NCI-H1092 treated with DMSO at 0.1 percent for 48 hours (cell line): ENCODE data around the gene VNN1.
"Not testable (repeated sequence)": the region's sequence is repeated elsewhere in the genome, so short reads cannot be mapped to it uniquely, and the experiment has no call there.

Experiments used
- DNase-seq: peaks from one replicate; lab custom pipeline; 2025; lab: John Stamatoyannopoulos, UW

Gene VNN1

DNA sequence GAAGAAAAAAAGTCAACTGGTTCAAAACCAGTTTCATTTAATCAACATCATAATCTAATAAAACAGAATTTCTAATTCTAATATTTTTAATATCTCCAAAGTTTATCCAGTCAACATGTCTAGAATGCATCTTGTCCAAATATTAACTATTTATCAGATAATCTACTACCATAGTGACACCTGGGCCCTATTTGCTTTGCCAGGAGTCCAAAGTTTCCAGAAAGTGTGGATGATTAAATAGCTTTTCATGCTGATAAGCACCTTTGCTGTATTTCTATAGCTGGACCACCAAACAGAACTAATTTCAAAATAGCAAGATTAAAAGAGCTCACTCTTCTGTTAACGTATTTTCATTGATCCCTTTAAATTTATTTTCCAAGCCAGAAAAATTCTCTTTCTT, 42.6 kb downstream of the VNN1 start:
- DNase-seq, result no peak

DNA sequence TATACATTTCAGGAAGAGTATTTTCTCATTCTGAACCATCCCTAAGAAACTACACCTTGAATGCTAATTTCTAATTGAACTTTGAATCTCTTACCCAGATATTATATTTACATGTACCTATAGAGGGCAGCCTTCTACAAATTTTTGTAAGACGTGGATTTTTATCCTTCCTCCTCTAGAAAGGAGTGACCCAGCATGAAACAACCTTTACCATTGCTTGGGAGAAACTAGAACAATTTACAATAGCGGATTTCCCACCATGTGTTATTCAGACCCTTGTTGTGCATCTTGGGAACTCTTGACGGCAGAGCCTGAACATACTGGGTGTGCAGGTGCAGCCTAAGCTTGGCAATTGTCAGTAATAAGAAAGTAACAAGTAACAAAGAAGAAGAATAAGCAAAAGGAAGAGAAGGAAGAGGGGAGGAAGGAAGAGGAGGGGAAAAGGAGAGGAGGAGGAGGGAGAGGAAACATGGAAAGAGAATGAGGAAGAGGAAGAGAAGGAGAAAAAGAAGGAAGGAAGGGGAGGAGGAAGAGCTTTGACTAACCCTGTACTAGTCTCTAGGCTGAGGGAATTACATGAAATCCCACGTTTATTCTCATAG, 44.1 kb downstream of the VNN1 start:
- DNase-seq, result peak; percentile 21

DNA sequence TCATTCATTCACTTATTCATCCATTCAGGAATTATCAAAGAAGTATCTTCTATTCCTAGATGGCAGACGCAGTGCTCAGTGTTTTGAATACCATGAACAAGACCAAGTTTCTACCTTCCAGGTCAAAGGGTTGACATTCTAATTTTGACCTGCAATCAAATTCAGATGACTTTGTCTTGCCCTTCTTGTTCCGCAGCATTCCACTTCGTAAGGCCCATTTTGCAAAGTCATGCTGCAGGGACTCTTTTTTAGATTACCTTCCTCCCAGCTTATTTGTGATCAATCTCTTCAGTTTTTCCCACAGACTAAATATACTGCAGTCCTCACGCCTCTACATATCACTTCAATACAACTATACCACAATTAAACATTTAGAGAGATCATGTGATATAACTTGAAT, 47.7 kb downstream of the VNN1 start:
- DNase-seq, result no peak

DNA sequence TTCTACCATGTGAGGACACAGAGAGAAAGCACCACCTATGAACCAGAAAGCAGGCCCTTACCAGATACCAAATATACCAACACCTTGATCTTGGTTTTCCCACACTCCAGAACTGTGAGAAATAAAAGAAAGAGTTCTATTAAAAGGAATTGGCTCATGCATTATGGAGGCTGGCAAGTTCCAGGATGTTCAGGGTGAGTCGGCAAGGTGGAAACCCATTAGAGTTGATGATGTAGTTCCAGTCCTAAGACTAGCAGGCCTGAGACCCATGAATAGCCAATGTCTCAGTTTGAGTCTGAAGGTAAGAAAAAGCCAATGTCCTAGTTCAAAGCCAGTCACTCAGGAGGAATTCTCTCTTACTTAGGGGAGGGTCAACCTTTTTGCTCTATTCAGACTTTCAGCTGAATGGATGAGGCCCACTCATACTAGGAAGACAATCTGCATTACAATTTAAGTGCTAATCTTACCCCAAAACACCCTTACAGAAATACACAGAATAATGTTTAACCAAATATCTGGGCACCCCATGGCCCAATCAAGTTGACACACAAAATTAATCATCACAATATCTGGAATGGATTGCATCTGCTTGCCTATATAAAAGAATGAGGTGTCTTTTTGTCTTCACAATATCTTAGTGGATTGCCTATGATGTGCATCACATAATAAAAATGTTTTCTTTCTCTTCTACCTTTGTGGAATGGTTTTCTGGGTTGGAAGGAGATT, 49.4 kb downstream of the VNN1 start:
- DNase-seq, result no peak

DNA sequence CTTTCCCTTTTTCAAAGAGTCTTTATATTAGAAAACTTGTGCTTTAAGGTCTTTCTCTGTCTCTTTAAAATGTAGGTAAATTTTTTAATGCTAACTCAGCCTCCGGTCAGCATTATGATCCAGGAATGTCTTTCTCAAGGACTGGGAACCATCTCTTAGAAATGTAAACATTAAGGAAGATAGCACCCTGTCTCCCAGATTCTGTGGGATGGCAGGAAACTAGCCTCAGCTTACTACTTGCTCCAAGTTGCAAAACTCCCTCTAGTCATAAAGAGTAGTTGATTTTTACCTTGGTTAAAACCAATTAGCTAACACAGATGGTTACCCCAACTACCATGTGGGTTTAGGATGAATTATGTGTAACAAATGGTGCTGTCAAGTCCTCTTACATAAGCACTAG, 50.2 kb downstream of the VNN1 start:
- no peak for DNase-seq

DNA sequence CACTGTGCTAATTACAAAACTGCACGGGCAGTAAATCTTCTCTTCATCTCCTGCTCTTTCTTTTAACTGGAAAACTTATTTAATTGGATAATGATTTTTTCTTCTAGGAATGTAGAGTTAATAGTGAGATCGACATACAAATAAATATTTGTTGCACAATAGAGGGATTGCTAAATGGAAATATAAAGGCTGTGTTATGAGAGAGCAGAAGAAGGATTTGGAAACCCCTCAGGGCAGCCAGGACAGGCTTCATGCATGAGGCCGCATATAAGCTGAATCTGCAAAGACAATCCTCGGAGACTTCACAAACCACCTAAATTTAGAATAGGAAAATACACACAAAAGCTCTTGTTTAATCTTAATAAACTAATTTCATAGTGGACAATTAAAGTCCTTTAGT, 51.9 kb downstream of the VNN1 start:
- DNase-seq, result no peak

DNA sequence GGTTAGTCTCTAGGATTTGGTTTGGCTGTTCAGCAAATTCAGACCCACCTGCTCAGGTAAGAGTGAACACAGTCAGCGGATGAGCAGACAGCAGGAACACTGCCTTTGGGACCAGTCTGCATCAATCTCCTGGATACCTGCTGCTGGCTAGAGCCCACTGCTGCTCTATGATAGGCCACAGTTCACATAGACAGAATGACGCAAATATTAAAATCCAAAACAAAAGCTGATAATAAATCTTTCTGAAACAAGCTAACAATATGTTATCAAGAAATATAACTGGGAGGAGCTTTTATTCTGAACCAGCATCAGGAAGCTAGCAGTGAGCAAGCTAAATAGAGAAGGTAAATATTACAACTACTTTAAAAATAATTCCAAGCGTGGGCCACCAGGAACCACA, 54.8 kb downstream of the VNN1 start, which contains the start of gene TAAR1:
TAAR1 (minus strand) TSS at position 101 of the 400 bp plus-strand sequence. CDS start 13,179 bp downstream, outside the sequence.
- no peak for DNase-seq

DNA sequence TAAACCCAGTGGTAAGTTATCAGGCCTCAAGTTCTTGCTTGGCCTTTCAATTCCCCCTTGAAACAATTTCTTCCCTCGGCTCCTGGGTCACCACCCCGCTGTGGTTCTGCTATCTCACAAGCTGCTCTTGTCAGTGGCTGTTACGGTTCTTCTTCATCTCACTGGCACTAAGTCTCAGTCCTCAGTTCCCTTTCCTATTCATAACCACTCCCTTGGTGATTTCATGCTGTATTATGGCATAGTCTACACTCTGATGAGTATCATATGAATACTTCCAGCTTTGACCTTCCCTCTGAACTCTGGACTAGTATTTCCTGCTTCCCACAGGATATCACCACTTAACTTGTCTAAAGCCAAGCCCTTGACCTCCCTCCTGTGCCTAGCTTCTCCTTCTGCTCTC, 62.8 kb downstream of the VNN1 start:
- DNase-seq, result no peak

DNA sequence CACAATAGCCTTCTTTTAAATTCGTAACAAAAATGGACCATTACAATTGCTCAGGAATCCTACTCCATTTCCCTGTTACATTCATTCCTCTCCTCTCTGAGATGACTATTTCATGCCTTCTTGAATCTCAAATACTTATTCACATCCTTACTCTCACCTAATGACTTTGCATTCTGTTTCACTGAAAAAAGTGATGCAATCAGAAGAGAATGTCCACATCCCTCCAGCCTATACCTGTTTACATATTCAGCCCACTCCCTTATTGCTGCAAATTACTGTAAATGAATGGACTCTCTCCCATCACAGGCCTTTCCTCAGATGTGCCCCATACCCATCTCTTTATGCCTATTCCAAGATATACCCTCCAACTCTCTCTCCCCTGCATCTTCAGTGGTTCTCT, 63.4 kb downstream of the VNN1 start:
- no peak for DNase-seq

DNA sequence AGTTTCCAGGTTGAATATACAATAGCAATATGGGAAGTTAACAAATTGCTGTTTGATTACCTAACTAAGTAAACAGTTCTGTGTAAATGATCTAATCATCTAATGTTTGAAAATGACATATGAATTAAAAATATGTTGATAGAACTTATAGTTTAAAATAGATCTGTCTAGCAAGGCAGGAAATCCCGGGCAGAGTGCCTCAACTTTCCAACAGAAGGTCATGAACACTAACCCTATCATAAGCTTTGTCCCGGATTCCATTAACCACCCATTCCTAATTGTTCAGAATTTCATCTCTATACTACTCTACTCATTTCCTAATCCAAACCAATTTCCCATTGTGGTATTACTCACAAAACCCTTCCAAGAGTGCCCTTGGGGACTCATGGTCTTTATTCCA, 65.0 kb downstream of the VNN1 start:
- no peak for DNase-seq

DNA sequence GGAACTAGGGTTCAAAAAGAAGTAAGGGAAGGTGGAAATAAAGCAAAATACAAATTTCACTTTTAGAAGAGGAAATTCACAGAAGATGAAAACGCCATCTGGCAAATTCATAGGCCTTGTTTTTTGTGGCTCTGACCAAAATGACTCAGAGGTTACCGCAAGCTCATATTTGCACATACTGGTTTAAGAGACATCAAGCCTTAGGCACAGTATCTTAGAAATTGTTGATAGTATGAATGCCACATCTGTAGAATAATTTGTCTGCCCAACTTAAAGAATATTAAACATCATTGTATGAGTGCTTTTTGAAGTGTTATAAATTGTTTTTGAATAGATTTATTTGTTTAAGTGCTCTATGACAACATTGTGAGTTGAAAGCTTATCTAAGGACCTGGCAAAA, 65.5 kb downstream of the VNN1 start:
- no peak for DNase-seq

DNA sequence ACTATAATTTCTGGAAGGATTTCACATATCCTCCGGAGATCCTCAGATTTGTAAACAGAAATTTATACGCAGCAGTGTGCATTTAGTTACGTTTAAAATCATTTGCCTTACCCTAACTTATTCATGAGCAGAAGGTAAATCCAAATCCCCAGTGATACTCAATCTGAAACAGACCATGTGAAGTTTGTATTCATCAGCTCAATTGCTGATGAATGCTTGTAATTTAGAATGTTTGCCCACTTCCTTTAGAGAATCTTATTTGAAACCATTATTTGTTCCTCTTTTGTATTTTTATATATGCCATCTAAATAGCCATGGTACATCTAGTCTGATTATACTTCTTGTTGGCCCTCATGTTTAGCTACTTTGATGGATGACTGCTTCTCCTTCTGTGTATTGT, 70.3 kb downstream of the VNN1 start:
- peak; percentile 11 for DNase-seq

DNA sequence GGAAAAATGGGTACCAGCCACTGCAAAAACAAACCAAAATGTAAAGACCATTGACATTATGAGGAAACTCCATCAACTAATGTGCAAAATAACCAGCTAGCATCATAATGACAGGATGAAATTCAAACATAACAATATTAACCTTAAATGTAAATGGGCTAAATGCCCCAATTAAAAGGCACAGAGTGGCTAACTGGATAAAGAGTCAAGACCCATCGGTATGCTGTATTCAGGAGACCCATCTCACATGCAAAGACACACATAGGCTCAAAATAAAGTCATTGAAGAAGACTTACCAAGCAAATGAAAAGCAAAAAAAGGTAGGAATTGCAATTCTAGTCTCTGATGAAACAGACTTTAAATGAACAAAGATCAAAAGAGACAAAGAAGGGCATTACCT, 76.7 kb downstream of the VNN1 start:
- DNase-seq, result not testable (repeated sequence)

DNA sequence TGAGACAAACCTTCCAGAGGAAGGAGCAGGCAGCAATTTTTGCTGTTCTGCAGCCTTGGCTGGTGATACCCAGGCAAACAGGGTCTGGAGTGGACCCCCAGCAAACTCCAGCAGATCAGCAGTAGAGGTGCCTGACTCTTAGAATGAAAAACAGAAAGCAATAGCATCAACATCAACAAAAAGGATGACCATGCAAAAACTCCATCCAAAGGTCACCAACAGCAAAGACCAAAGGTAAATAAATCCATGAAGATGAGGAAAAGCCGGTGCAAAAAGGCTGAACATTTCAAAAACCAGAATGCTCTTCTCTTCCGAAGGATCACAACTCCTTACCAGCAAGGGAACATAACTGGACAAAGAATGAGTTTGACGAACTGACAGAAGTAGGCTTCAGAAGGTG, 77.9 kb downstream of the VNN1 start:
- not testable (repeated sequence) for DNase-seq

DNA sequence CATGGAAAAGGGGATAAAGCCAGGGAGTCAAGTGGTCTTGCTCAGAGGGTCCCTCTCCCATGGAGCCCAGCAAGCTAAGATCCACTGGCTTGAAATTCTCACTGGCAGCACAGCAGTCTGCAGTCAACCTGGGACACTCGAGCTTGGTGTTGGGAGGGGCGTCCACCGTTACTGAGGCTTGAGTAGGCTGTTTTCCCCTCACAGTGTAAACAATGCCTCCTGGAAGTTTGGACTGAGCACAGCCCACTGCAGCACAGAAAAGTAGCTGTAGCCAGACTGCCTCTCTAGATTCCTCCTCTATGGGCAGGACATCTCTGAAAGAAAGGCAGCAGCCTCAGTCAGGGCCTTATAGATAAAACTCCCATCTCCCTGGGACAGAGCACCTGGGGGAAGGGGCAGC, 78.6 kb downstream of the VNN1 start:
- not testable (repeated sequence) for DNase-seq

DNA sequence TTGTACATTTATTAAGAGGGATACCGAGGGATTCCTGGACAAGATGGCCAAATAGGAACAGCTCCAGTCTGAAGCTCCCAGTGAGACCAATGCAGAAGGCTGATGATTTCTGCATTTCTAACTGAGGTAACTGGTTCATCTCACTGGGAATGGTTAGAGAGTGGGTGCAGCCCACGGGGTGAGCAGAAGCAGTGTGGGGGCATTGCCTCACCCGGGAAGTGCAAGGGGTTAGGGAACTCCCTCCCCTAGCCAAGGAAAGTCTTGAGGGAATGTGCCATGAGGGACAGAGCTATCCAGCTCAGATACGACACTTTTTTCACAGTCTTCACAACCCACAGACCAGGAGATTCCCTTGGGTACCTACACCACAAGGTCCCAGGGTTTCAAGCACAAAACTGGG, 79.1 kb downstream of the VNN1 start:
- no peak for DNase-seq

DNA sequence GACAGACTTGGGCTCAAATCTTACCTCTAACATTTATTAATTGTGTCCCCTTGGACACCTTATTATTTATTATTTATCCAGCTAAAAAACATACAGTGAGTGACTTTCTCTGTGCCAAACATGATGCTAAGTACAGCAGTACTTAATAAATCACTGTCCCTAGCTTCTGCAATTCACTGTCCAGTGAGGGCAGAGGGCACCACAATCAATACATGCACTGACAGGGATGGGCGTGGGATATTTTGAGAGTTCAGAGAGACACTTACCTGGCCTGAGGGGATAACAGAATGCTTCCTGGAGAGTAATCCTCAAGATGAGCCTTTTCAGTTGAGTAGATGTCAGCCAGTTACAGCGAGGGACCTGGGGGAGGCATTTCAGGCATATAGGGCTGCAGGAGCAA, 80.5 kb downstream of the VNN1 start:
- DNase-seq, result no peak
